ENCODE data around the gene LOXL1.

The LOXL1 gene

GRCh38 chr15:73997986-73998385 is 71.7 kb downstream of the LOXL1 start:
- peaks cover 17% of the 10 kb centered on the region for H3K36me3 ChIP-seq (ENCODE audit: insufficient read depth, low read length)
- H3K9ac ChIP-seq (ENCODE audit: low read depth, low read length) = no peak overlapping the region
- no peak overlapping the region for H3K4me3 ChIP-seq (ENCODE audit: low read length)
- H3K9me3 ChIP-seq (replicated peaks; ENCODE audit: low read length) = no peaks in the 10 kb centered on the region
- no peaks in the 10 kb centered on the region for H3K27me3 ChIP-seq (ENCODE audit: control insufficient read depth, insufficient read depth, low read length)
- H3K4me2 ChIP-seq (ENCODE audit: low read length) = no peak overlapping the region
- H3K4me1 ChIP-seq (ENCODE audit: control insufficient read depth, insufficient read depth, low read length) = peaks cover 21% of the 10 kb centered on the region

All from skeletal muscle satellite cell (primary cell).